MM.1S (cell line): ENCODE data around the gene SPRTN.

ENCODE experiments used
- DNase-seq: peaks from one replicate; pipeline ENCODE4 v3.0.0-alpha.2; 2015
- H2AFZ ChIP-seq: fragments of 300-600 bp; sonication (generic); 2 replicates; pipeline ENCODE4 v1.6.0; 2016; ENCODE audit warnings: antibody characterized with exemption, low read length
- H3F3A ChIP-seq: fragments of 300-600 bp; sonication (generic); 2 replicates; pipeline ENCODE4 v1.6.1; 2016; ENCODE audit warnings: mild to moderate bottlenecking, antibody characterized with exemption, low read length, moderate library complexity, mixed read lengths; ENCODE audit not compliant: insufficient read depth
- H3K27ac ChIP-seq: fragments of 300-600 bp; sonication (generic); 2 replicates; pipeline ENCODE4 v1.5.1; 2016; ENCODE audit warnings: mild to moderate bottlenecking, low read length
- H3K27me3 ChIP-seq: fragments of 300-600 bp; sonication (generic); replicated peaks from 2 replicates; pipeline ENCODE4 v1.6.0; 2016; ENCODE audit warnings: low read length; ENCODE audit not compliant: insufficient read depth
- H3K36me3 ChIP-seq: fragments of 300-600 bp; sonication (generic); replicated peaks from 2 replicates; pipeline ENCODE4 v1.6.1; 2016; ENCODE audit warnings: mild to moderate bottlenecking, low read length, mixed read lengths; ENCODE audit not compliant: insufficient read depth
- H3K4me1 ChIP-seq: fragments of 300-600 bp; sonication (generic); 2 replicates; pipeline ENCODE4 v1.6.1; 2016; ENCODE audit warnings: low read length, mixed read lengths
- H3K4me2 ChIP-seq: fragments of 300-600 bp; sonication (generic); 2 replicates; pipeline ENCODE4 v1.6.0; 2016; ENCODE audit warnings: low read depth, low read length
- H3K4me3 ChIP-seq: fragments of 300-600 bp; sonication (generic); 2 replicates; pipeline ENCODE4 v1.5.1; 2016; ENCODE audit warnings: low read length, mixed read lengths
- H3K79me2 ChIP-seq: fragments of 300-600 bp; sonication (generic); 2 replicates; pipeline ENCODE4 v1.6.1; 2016; ENCODE audit warnings: mixed run types, low read length, mixed read lengths
- H3K9ac ChIP-seq: fragments of 300-600 bp; sonication (generic); 2 replicates; pipeline ENCODE4 v1.6.1; 2016; ENCODE audit warnings: low read length, mixed read lengths
- H3K9me2 ChIP-seq: fragments of 300-600 bp; sonication (generic); replicated peaks from 2 replicates; pipeline ENCODE4 v1.6.1; 2016; ENCODE audit warnings: mild to moderate bottlenecking, low read length, mixed read lengths; ENCODE audit not compliant: insufficient read depth
- H3K9me3 ChIP-seq: fragments of 300-600 bp; sonication (generic); replicated peaks from 2 replicates; pipeline ENCODE4 v1.6.1; 2016; ENCODE audit warnings: mild to moderate bottlenecking, low read length, mixed read lengths; ENCODE audit not compliant: insufficient read depth
- H4K20me1 ChIP-seq: fragments of 300-600 bp; sonication (generic); 2 replicates; pipeline ENCODE4 v1.6.1; 2016; ENCODE audit warnings: mild to moderate bottlenecking, low read length, moderate library complexity, mixed read lengths; ENCODE audit not compliant: insufficient read depth
- CTCF ChIP-seq: fragments of 300-600 bp; sonication (generic); IDR thresholded peaks from 2 replicates; pipeline ENCODE4 v1.5.1; 2016; ENCODE audit warnings: antibody characterized with exemption, low read length, mixed read lengths
- EZH2 ChIP-seq: fragments of 300-600 bp; sonication (generic); optimal IDR thresholded peaks from 2 replicates; pipeline ENCODE3; 2017; ENCODE audit warnings: low read depth, mild to moderate bottlenecking, antibody characterized with exemption, low read length, mixed read lengths
- EZH2phosphoT487 ChIP-seq: fragments of 300-600 bp; sonication (generic); IDR thresholded peaks from 2 replicates; pipeline ENCODE4 v1.6.1; 2018; ENCODE audit warnings: antibody characterized with exemption, low read length

SPRTN gene

GRCh38 chr1:231357187-231357772 lies 19.2 kb downstream of the SPRTN start:
- TF ChIP-seq EZH2: no peak
- TF ChIP-seq CTCF: no peak
- no peak for TF ChIP-seq EZH2phosphoT487
- Histone ChIP-seq H3K36me3 (no peaks in the 10 kb centered on the region), H3K9ac (no peak overlapping the region; the same call in 1 of the 2 replicates), H3K9me3 (no peaks in the 10 kb centered on the region), H3K27ac (no peak overlapping the region), H3F3A (no peaks in the 10 kb centered on the region), H3K4me3 (no peak overlapping the region), H3K9me2 (no peaks in the 10 kb centered on the region), H3K4me1 (no peaks in the 10 kb centered on the region), H4K20me1 (no peaks in the 10 kb centered on the region), H3K27me3 (no peaks in the 10 kb centered on the region), H3K79me2 (no peaks in the 10 kb centered on the region), H3K4me2 (peak overlapping the region; percentile 0; the same call in 1 of the 2 replicates), H2AFZ (no peak overlapping the region)
- DNase-seq: no peak

GRCh38 chr1:231357831-231358354 lies 19.8 kb downstream of the SPRTN start:
- DNase-seq: peak; percentile 76
- peak overlapping the region; percentile 0; the same call in 1 of the 2 replicates for H3K4me2 ChIP-seq
- no peaks in the 10 kb centered on the region for H3K36me3 ChIP-seq
- H3K79me2 ChIP-seq: no peaks in the 10 kb centered on the region
- no peak overlapping the region for H3K4me3 ChIP-seq
- no peak overlapping the region; the same call in 1 of the 2 replicates for H3K9ac ChIP-seq
- no peaks in the 10 kb centered on the region for H4K20me1 ChIP-seq
- H3K9me2 ChIP-seq: no peaks in the 10 kb centered on the region
- no peaks in the 10 kb centered on the region for H3K9me3 ChIP-seq
- no peak overlapping the region for H3K27ac ChIP-seq
- no peaks in the 10 kb centered on the region for H3F3A ChIP-seq
- TF ChIP-seq CTCF (peak; percentile 92), EZH2 (no peak)
- H3K4me1 ChIP-seq: no peaks in the 10 kb centered on the region
- no peaks in the 10 kb centered on the region for H3K27me3 ChIP-seq
- no peak overlapping the region for H2AFZ ChIP-seq

- Histone ChIP-seq H3K79me2 (no peaks in the 10 kb centered on the region), H3K27me3 (no peaks in the 10 kb centered on the region), H3F3A (no peaks in the 10 kb centered on the region), H3K4me1 (no peaks in the 10 kb centered on the region), H3K9ac (no peak overlapping the region), H4K20me1 (no peaks in the 10 kb centered on the region), H3K27ac (no peak overlapping the region), H3K9me2 (no peaks in the 10 kb centered on the region), H3K4me3 (no peak overlapping the region), H3K36me3 (no peaks in the 10 kb centered on the region), H3K4me2 (no peak overlapping the region), H3K9me3 (no peaks in the 10 kb centered on the region), H2AFZ (no peak overlapping the region)
- TF ChIP-seq CTCF (no peak), EZH2 (no peak), EZH2phosphoT487 (no peak)
- no peak for DNase-seq
Observed at GRCh38 chr1:231359113-231359512, 21.0 kb downstream of the SPRTN start.
